CMK (cell line): Measurements from ENCODE around the gene HOOK2.
"Not testable (repeated sequence)": the region's sequence is repeated elsewhere in the genome, so short reads cannot be mapped to it uniquely, and the experiment has no call there.

Source experiments
- DNase-seq: peaks from one replicate; pipeline ENCODE4 v3.0.0-alpha.2; 2010; ENCODE audit warnings: low read depth

The HOOK2 gene

GRCh38 chr19:12720851-12721655 is 54.3 kb downstream of the HOOK2 start:
- DNase-seq, result no peak

- DNase-seq, result no peak
Observed at GRCh38 chr19:12720296-12720695, 55.1 kb downstream of the HOOK2 start.

- DNase-seq, result no peak
Observed at GRCh38 chr19:12715929-12716328, 59.4 kb downstream of the HOOK2 start.

GRCh38 chr19:12715102-12715501 is 60.2 kb downstream of the HOOK2 start:
- DNase-seq, result no peak

- DNase-seq, result not testable (repeated sequence)
Observed at GRCh38 chr19:12713304-12713703, 62.0 kb downstream of the HOOK2 start.
